Epidermal melanocyte (primary cell): ENCODE results near the gene TSC22D4.
"Not testable (repeated sequence)": the region's sequence is repeated elsewhere in the genome, so short reads cannot be mapped to it uniquely, and the experiment has no call there.

ENCODE experiments used
- DNase-seq: peaks from one replicate; pipeline ENCODE4 v3.0.0; 2011; ENCODE audit warnings: low spot score; ENCODE audit not compliant: insufficient read length

Gene TSC22D4

DNA sequence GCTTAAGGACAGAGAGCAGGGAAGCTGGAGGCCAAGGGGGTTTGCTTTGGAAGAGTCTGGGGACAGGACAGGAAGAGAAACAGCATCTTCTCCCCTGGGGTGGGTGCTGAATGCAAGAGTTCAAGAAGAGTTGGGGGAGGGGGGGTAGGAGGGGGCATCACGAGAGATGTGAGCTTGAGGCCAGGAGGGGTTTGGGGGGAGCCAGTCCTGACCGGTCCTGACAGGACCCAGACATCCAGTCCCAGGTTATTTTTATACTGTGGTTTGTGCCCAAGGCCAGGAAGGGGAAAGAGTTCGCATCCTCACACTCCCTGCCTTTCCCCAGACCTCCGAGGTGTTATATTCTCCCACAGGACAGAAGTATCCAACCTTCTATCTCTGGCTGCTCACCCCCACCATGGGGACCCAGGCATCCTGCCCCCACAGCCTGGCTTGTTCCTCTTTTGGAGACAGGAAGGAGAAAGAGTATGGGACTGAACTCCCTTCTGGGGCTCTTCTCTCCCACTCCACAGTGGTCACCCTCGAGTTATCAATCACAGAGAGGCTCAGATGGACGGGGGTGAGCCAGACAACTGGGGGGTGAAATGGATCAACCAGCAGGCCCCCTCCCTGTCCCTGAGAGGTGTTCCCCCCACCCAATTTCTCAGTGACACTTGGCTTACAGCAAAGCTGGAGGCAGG lies 2.8 kb downstream of the TSC22D4 start:
- DNase-seq, result no peak

DNA sequence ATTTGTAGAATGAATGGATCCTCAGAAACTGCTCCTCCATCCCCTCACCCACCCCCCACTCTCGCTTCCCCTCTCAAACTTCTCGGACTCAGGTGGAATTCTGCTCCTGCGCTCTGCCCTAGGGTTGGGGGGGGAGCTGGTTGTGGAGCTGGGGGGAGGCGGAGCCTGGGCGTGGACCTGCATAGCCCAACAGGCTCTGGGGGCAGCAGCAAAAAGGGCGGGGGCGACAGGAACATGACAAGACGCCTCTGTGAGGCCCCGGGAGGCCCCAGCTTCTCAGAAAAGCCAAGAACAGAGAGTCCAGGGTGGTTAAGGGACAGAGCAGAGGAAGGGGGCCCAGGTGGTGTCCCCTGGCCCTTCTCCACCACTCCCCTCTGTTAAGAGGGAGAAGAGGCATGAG lies 3.5 kb downstream of the TSC22D4 start:
- DNase-seq, result no peak

DNA sequence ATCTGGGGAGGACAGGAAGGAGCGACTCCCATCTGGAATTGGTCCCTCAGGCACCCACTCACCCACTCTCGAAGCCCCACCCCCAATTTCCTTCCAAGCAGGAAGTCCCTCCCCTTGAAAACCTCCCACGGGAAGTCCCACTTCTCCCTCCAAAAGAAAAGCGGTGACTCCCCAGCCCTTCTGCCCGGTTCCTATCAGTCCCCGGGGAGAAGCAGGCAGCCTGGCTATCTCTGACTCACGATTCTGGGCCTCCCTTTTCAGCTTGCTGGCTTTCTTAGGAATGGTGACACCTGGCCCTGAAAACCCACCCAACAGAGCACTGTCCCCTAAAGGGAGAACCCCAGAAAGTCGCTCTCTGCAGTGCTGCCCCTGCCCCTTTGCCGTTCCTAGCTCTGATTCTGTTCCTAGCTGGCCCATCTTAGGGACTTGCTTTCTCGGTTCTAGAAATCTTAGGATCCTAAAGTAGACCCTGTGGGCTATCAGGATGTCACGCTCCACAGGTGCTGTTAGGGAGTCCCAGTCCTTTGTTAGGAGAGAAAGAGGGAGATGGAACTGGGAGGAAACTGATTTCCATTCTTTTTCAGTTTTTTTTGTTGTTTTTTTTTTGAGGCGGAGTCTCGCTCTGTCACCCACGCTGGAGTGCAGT lies 6.0 kb downstream of the TSC22D4 start:
- DNase-seq, result no peak

DNA sequence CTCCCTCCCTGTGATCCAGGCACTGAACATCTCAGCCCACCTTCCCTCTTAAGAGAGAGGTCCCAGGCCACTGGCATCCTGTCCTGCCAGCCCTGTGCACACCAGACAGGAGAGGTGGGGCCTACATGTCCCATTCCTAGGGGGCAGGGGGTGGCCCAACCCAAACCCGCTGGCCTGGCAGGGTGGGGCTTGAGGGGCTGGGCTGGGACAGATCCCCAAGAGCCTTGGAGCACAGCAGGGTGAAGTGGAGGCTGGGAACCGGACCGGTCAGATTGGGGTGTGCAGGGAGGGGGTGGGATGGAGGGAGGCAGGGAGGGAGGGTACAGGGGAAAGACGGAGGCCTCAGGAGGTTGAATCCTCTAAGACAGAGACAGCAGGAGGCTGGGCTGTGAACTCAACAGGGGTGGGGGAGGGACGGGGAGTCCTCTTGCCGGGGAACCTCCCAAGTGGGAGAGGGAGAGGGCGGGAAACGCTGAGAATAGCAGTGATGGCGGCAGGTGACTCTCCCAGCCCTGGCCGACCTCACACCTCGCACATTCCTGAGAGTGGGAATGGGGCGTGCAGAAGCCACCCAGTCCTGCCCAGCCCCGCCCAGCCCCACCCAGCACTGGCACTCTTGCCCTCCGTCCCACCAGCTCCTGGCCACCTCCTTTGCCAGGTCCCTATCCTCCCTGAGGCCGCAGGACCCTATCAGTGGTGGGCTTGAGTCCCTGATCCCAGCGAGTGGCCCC lies 6.7 kb downstream of the TSC22D4 start:
- no peak for DNase-seq

DNA sequence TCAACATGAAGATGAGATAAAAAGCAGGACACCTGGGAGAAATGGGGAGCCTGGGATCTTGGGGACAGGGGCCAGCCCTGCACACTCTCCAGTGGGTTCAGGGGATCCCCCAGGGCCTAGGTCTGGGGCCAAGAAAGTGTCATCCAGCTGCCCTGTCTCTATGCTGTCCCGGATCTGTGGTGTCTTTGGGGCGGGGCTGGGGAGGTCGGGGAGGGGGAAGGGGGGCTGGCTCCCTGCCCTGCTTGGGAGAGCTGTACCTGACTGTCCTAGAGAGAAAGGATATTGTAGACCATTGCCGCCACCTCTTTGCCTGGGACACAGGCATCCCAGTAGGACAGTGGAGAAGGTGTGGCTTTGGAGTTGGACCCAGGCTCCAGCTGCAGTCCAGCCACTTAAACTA lies 8.0 kb downstream of the TSC22D4 start:
- no peak for DNase-seq

DNA sequence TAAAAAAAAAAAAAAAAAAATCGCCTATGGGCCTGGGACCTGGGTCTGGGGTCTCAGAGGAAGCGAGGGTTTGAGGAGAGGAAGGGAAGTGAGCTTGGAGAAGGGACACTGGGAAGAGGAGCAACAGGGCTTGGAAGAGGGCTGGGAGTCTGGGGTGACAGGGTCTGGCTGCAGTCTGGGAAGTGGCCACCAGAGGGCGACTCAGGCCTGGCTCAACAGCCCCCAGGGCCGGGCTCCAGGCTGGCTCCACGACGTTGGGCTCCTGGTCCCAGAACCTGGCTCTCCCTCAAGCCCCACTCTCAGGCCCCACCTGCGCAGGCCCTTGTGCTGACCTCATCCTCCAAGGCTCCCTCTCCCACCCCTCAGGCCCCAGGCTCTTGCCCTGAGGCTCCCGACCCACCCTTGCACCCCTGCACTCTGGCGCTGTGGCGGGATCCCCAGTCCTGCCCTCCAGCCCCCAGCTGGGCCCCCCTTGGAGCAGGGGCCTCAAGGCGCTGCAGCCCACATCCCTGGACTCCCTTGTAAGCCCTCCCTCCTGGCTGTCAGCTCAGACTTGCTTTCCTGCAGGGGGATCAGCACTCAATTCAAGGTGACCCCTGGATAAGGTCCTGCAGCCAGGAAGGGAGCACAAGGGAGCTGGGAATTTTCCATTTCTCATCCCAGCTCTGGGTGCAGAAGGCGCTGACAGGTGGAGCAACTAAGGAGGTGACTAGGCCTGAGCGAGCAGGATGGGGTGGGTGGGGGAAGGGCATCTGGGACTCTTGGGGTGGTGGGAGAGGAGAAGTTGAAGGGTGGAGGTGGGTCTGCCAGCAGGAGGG lies 9.6 kb downstream of the TSC22D4 start:
- DNase-seq, result peak; percentile 94

DNA sequence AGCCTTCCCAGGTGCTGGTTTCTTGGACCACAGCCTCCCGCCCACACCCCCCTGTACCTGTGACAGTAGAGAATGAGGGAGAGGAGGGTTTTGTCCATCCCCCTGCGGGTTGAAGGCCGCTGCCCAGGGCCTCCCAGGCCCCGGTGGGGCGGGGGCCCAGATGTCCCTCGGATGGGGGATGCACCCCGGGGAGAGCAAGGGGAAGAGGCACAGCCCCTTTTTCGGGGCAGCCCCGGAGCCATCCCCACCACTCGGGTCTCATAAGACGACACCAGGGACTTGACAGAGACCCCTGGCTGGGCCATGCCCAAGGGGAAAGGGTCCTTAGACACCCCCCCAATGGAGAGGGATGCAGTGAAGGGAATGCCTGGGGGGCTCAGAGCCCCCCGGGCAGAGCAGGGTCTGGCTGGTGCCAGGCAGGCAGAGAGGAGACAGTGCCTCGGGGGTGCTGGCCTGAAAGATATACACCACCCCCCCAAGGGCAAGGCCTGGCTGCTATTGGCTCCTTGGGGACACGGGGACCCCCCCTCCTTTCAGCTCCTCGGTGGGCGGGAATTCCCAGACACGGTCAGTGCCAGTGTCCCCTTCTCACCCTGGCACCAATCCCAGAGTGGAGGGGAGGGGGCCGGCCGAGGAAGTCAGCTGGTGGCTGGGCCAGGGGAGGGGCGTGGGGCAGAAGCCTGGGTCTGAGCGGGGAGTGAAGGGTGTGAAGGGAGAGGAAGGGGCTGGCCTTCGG lies 11.2 kb downstream of the TSC22D4 start:
- DNase-seq, result no peak

DNA sequence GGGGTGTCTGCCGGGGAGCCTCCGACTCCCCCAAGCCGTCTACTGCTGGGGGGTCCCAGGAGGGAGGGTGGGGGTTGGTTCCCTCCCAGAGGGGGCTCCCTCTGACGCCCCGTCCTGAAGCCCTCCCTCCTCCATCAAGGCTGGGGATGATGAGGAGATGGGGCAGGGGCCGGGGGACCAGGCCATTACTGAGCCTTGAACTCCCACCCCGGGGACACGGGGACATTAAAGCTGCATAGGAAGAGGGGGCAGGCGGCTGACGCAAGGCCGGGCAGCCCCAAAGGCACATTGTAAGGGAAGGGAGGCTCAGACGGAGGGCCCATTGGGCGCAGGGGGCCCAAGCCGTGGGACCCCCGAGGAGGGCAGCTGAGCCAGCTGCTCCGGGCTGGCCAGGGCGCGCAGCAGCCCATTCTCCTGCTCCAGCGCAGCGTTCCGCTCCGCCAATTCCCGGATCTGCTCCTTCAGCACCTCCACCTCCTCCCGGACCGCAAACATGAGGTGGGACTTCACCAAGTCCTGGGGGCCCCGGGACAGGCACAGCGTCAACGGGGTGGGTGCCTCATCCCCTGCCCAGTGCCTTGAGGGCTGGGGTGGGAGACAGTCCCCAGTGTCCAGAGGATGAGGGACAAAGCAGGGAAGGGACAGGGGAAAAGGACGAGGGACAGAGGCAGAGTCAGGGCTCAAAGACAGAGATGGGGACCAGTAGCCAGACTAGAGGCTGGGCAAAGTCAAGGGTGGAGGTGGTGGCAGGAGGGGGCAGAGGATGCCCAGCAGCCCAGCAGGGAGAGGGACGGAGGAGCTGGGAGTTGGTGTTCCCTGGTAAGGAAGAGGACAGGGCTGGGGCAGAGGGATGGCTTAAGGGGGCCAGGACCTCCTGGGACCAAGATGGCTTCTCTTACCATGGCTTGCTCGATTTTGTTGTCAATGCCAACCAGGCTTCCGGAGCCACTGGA lies 12.1 kb downstream of the TSC22D4 start:
- no peak for DNase-seq

DNA sequence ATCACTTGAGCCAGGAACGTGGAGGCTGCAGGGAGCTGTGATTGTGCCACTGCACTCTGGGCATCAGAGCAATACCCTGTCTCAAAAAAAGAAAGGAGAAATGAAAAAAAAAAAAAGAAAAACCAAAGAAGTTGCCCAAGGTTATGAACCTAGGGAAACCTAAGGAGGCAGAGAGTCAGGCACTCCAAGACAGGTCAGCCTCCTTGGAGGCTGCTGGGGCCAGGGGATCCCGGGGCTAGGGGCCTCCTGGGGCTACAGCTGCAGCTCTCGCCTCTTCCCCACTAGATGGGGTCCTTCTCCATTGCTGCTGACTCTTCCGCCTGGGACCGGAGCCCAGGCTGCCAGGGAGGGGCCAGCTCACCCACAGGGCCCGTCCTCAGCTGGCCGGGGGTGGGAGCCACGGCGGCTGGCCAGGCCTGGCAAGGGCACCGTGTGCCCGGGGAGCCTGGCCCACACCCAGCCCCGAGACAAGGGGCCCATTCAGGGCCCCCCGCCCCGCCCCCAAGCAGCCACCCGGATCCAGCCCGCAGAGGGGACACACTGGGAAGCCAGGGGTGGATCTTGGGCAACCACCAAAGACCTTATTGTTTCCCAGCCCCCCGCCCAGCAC lies 13.2 kb downstream of the TSC22D4 start:
- peak; percentile 95 for DNase-seq

DNA sequence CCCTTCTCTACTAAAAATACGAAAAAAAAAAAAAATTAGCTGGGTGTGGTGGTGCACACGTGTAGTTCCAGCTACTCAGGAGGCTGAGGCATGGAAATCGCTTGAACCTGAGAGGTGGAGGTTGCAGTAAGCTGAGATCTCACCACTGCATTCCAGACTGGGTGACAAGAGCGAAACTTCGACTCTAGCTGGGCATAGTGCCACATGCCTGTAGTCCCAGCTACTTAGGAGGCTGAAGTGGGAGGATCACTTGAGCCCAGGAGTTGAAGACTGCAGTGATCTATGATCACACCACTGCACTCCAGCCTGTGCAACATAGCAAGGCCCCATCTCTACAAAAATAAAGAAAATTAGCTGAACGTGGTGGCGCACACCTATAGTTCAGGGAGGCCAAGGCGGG lies 13.7 kb downstream of the TSC22D4 start:
- no peak for DNase-seq

DNA sequence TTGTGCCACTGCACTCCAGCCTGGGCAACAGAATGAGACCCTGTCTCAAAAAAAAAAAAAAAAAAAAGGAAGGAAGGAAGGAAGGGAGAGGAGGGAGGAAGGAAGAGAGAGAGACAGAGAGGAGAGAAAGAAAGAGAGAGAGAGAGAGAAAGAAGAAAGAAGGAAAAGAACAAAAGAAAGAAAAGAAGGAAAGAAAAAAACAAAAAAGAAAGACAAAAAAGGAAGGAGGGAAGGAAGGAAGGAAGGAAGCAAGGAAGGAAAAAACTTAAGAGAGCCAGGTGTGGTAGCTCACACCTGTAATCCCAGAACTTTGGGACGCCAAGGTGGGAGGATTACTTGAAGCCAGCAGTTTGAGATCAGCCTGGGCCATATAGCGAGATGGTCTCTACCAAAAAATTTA lies 14.2 kb downstream of the TSC22D4 start:
- DNase-seq, result no peak

DNA sequence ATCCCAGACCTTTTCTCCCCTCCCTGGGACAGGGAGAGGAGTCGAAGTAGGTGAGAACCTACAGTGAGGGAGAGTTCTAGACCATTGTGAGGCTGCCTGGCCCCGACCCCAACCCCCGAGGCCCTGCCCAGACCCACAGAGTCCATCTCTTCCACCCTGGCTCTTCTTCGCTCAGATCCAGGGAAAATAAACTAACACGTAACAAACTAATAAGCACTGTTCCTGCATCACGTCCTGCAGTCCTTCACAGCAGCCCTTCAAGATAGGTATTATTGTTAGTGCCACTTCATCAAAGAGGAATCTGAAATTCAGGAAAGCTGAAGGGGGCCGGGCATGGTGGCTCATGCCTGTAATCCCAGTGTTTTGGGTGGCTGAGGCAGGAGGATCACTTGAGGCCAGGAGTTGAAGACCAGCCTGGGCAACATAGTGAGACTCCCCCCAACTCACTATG lies 14.8 kb downstream of the TSC22D4 start, which contains the start of gene SPACDR:
SPACDR (minus strand) TSS at position 51 of the 451 bp plus-strand sequence. CDS start 235 bp downstream, outside the sequence.
- DNase-seq, result no peak

DNA sequence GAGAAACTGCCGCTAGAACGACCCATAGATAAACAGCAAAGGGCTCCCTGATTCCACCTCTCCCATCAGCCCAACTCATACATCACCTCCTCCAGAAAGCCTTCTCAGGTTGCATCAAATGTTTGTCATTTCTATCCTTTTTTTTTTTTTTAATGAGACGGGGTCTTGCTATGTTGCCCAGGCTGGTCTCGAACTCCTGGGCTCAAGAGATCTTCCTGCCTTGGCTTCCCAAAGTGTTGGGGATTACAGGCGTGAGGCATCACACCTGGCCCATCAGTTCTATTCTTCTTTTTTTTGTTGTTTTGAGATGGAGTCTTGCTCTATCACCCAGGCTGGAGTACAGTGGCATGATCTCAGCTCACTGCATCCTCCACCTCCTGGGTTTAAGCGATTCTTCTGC lies 22.0 kb downstream of the TSC22D4 start:
- DNase-seq, result no peak

DNA sequence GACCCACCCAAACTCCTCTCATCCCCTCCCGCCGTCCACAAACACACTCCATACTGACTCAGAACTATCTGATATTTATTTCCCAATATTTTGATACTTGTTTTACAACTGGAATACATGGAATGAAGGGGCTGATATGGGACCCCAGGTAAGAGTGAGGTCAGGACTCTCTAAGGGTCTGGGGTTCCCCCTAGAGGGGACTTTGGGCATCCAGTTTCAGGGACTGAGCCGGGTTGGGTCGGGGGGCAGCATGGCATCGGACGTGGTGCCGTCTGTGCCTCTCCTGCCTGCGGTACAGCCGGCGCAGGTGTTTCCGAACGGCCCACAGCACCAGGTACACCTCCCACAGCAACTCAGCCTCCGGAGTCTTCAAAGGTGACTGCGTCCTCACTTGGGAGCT lies 22.5 kb downstream of the TSC22D4 start:
- no peak for DNase-seq

DNA sequence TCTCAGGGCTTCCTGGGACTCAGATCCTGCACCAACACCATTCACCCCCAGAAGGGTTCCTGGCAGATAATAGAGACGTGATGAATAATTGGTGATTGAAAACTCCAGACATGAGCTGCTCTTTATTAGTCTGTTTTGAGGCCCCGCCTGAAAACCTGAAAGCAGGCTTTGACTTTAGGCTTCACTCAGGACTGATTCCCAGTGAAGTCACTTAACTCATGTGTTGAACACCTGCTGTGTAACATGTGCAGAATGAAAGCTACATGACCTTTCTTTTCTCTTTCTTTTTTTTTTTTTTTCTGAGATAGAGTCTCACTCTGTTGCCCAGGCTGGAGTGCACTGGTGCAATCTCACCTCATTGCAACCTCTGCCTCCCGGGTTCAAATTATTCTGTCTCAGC lies 23.8 kb downstream of the TSC22D4 start:
- no peak for DNase-seq

DNA sequence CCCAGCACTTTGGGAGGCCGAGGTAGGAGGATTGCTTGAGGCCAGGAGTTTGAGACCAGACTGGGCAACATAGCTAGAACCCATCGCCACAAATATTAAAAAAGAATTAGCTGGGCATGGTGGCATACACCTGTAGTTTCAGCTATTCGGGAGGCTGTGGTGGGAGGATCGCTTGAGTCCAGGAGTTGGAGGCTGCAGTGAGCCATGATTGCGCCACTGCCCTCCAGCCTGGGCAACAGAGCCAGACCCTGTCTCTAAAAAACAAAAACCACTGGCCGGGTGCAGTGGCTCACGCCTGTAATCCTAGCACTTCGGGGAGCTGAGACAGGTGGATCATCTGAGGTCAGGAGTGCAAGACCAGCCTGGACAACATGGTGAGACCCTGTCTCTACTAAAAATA lies 25.2 kb downstream of the TSC22D4 start:
- not testable (repeated sequence) for DNase-seq

DNA sequence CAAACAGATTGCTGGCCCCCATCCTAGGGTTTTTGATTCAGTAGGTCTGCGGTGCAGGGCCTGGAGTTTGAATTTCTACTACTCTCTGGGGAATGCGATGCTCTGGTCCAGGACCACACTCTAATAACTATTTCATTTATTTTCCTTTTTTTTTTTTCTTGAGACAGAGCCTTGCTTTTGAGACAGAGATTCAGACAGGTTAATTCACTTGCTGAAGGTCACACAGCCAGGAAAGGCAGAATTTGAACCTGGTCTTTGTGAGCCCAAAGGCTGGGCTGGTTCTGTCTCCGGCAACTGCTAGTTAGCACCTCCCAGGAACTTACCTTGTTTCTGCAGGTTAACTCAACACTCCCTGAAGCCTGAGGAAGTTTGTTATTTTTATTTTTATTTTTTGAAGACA lies 26.5 kb downstream of the TSC22D4 start:
- DNase-seq, result no peak

DNA sequence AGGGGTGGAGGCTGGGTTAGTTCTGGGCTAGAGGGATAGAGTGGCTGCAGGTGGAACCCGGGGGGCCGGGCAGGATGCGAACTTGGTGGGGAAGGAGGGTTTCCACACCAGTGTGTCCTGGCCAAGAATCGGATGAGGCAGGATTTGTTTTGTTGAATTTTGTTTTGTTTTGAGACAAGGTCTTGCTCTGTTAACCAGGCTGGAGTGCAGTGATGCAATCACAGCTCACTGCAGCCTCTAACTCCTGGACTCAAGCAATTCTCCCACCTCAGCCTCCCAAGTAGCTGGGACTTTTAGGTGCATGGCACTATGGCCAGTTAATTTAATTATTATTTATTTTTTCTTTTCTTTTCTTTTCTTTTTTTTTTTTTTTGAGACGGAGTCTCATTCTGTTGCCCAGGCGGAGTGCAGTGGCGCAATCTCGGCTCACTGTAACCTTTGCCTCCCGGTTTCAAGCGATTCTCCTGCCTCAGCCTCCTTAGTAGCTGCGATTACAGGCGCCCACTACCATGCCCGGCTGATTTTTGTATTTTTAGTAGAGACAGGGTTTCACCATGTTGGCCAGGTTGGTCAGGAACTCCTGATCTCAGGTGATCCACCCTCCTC lies 29.7 kb downstream of the TSC22D4 start:
- no peak for DNase-seq

DNA sequence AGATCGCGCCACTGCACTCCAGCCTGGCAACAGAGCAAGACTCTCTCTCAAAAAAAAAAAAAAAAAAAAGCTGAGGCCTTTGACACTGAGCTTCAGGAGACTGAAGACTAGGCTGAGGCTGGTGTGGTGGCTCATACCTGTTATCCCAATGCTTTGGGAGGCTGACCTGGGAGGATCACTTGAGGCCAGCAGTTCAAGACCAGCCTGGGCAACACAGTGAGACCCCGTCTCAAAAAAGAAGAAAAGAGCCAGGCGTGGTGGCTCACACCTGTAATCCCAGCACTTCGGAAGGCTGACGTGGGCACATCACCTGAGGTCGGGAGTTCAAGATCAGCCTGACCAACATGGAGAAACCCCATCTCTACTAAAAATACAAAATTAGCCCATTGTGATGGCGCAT lies 31.7 kb downstream of the TSC22D4 start:
- not testable (repeated sequence) for DNase-seq
